H1 (cell line): ENCODE data around the gene IRF2BP1. TPM values are rescaled to one million over a fixed set of nuclear protein-coding genes. Genes with fewer than 3 reads are reported as not detected.

Experiments used
- ASH2L ChIP-seq: fragments of 200-600, 300-600 bp; sonication (generic); IDR thresholded peaks from one replicate; pipeline ENCODE4 v1.7.1; 2017; ENCODE audit warnings: low read length
- CEBPB ChIP-seq: IDR thresholded peaks from 2 replicates; pipeline ENCODE4 v1.6.1; 2012; ENCODE audit warnings: low read depth, low read length
- CREB1 ChIP-seq: IDR thresholded peaks from 2 replicates; pipeline ENCODE4 v1.6.1; 2012; ENCODE audit warnings: inconsistent platforms
- JUND ChIP-seq: IDR thresholded peaks from 2 replicates; pipeline ENCODE4 v1.6.1; 2011; ENCODE audit warnings: mild to moderate bottlenecking, improper control_type of control experiment, low read length
- KDM5A ChIP-seq: fragments of 200-600 bp; IDR thresholded peaks from 2 replicates; pipeline ENCODE4 v1.7.1; 2012; ENCODE audit warnings: mild to moderate bottlenecking, low read length, inconsistent platforms, mixed read lengths
- NANOG ChIP-seq: IDR thresholded peaks from 2 replicates; pipeline ENCODE4 v1.6.1; 2011; ENCODE audit warnings: low read length, low read depth, mild to moderate bottlenecking, inconsistent platforms; ENCODE audit not compliant: insufficient read depth, poor library complexity, severe bottlenecking
- PHF8 ChIP-seq: fragments of 200-600 bp; sonication (generic); conservative IDR thresholded peaks from 2 replicates; pipeline ENCODE4 v1.7.1; 2012; ENCODE audit warnings: low read depth, mild to moderate bottlenecking, inconsistent platforms, low read length, moderate library complexity
- RFX5 ChIP-seq: IDR thresholded peaks from 2 replicates; pipeline ENCODE4 v1.6.1; 2011; ENCODE audit warnings: low read depth, low read length, improper control_type of control experiment, borderline replicate concordance
- RXRA ChIP-seq: IDR thresholded peaks from 2 replicates; pipeline ENCODE4 v1.6.1; 2011; ENCODE audit warnings: low read depth, mild to moderate bottlenecking, low read length, moderate library complexity; ENCODE audit not compliant: insufficient read depth
- SIRT6 ChIP-seq: IDR thresholded peaks from one replicate; pipeline ENCODE4 v1.7.1; 2012; ENCODE audit warnings: low read length, inconsistent platforms
- SUZ12 ChIP-seq: fragments of 200-600 bp; sonication (generic); IDR thresholded peaks from 2 replicates; pipeline ENCODE4 v1.6.1; 2012; ENCODE audit warnings: mild to moderate bottlenecking, inconsistent platforms, low read length, moderate library complexity, mixed read lengths
- TAF1 ChIP-seq: IDR thresholded peaks from 2 replicates; pipeline ENCODE4 v1.6.1; 2011; ENCODE audit warnings: mild to moderate bottlenecking, low read depth, low read length
- polyA plus RNA-seq, 7 experiments: library from polyadenylated mRNA; depleted of rRNA in 3 of 7; stranded (reverse) in 5 of 7; unstranded in 2 of 7; fragments of >200 nt in 5 of 7; fragments of 200-250 nt in 2 of 7; gene quantifications; 1 replicate in 5 of 7; 2 replicates in 1 of 7; 4 replicates in 1 of 7; pipeline versions ENCODE4 v1.2.1 to v1.2.3, GENCODE V29; 2011 to 2013; ENCODE audit warnings: missing spikeins in 2 of 7, mixed read lengths in 2 of 7
- total RNA-seq: library from RNA; stranded (reverse); fragmentation: NEBNext Ultra II Directional; extraction: Animal tissue kit (Norgen Biotek cat#: 25700); gene quantifications from 2 replicates; pipeline ENCODE4 v1.2.1, GENCODE V29; 2021
- TF ChIP-seq, protein P1 (sequence below), 3 experiments: IDR thresholded peaks; 1 replicate in 2 of 3; 2 replicates in 1 of 3; pipeline versions ENCODE4 v1.5.1 to v1.6.1; 2011; ENCODE audit warnings: low read length in 3 of 3, mild to moderate bottlenecking in 3 of 3, inconsistent platforms in 2 of 3, low read depth in 1 of 3, moderate library complexity in 1 of 3; ENCODE audit not compliant: insufficient read depth in 1 of 3; ENCODE audit errors: control extremely low read depth in 1 of 3
- TF ChIP-seq, protein P2 (sequence below): IDR thresholded peaks from 2 replicates; pipeline ENCODE4 v1.6.1; 2011; ENCODE audit warnings: low read length, improper control_type of control experiment

Gene IRF2BP1
- total and polyA plus RNA-seq, 2 of the 8 experiments (the other 6 are each of a cell fraction or from before 2014, with no cell fraction given): 12.1 to 24.4 TPM

DNA sequence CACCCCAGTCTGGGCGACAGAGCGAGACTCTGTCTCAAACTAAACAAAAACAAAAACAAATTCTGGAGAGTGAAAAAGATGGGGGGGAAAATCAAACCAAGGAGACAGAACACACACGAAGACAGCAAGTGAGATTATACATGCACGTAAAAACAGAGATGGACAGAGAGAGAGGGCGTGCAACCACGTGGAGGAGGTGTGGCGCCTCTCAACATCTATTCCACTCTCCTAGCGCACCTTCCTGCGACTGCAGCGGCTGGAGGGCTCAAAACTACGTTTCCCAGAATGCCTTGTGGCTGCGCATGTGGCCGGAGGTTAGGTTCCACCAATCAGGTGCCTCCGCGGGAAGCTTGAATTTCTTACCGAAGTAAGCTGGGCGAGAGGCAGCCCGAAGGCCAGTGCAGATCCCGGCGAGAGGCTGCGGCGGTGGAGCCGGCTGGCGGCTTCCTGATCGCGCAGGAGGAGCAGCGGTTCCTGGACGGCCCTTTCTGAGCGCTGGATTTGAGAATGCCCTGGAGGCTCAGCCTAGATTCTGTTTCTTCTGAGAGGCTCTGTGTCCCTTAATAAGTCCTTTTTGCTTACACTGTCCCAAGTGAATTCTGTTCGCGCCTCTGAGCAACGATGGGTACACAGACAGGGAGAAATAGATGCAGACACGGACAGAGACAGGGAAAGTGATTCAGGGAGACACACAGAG lies 41.8 kb upstream of the IRF2BP1 start (continued):
- TF ChIP-seq PHF8 (peak; percentile 61; the same call in 1 of the 2 replicates), RFX5 (no peak), CEBPB (no peak; the same call in 1 of the 2 replicates), KDM5A (no peak), NANOG (no peak), SUZ12 (no peak), JUND (0 out of 2 replicates have a peak, but pooled peaks have one; percentile 6), TAF1 (peak; percentile 94), SIRT6 (no peak), RXRA (no peak), CREB1 (peak; percentile 89), ASH2L (peak; percentile 64)
- TF ChIP-seq, protein P1, sequence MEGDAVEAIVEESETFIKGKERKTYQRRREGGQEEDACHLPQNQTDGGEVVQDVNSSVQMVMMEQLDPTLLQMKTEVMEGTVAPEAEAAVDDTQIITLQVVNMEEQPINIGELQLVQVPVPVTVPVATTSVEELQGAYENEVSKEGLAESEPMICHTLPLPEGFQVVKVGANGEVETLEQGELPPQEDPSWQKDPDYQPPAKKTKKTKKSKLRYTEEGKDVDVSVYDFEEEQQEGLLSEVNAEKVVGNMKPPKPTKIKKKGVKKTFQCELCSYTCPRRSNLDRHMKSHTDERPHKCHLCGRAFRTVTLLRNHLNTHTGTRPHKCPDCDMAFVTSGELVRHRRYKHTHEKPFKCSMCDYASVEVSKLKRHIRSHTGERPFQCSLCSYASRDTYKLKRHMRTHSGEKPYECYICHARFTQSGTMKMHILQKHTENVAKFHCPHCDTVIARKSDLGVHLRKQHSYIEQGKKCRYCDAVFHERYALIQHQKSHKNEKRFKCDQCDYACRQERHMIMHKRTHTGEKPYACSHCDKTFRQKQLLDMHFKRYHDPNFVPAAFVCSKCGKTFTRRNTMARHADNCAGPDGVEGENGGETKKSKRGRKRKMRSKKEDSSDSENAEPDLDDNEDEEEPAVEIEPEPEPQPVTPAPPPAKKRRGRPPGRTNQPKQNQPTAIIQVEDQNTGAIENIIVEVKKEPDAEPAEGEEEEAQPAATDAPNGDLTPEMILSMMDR (IDR thresholded peaks at IDR 0.05; ENCODE audit: control extremely low read depth in 1 of 3, insufficient read depth in 1 of 3, low read depth in 1 of 3, low read length in 3 of 3): peak; percentile 6 to 33 (median 33); a peak in 2 of 4 replicates
- TF ChIP-seq, protein P2, sequence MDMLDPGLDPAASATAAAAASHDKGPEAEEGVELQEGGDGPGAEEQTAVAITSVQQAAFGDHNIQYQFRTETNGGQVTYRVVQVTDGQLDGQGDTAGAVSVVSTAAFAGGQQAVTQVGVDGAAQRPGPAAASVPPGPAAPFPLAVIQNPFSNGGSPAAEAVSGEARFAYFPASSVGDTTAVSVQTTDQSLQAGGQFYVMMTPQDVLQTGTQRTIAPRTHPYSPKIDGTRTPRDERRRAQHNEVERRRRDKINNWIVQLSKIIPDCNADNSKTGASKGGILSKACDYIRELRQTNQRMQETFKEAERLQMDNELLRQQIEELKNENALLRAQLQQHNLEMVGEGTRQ: peak; percentile 86
